ENCODE results near the gene AQP1.

AQP1 gene

DNA sequence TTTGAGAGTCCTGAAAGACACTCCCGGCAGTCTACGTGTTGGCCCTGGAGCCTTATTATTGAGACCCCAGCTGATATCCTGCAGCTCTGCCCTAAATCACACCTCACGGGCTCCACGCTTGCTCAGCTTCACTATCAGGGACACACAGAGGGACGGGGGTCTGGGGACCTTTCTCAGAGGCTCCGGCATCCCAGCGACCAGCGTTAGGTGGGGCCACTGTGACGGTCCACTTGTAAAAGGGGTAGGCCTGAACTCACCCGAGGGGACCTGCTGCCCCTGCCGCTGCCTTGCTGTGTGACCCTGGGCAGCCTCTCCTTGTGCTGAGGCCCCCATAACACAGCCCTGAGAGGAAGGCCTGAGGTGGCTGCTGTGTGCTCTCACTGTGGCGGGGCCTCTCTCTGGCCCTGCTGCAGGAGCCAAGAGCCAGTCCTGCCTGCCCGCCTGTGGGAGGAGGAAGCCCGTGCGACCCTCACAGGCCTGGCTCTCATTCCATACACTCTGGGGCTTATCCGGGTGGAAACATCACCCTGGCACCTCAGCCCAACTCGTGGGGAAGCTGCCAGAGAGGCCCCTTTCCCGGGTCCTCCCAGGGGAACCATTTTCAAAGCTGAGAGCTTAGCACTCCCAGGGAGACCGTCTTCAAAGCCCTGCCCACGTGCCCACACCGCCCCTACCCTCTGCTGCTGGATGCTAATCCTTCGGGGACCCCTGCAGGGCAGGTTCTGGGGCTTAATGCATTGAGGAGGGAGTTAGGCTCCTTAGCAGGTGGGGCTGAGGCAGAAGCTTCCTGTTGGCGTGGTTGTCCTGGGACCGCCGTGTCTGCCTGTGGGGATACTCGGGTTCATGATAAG is 21.7 kb downstream of the AQP1 start:
- in situ Hi-C loops (cut with MboI; ENCODE audit: low sequenced_read_pairs): no loop called here

DNA sequence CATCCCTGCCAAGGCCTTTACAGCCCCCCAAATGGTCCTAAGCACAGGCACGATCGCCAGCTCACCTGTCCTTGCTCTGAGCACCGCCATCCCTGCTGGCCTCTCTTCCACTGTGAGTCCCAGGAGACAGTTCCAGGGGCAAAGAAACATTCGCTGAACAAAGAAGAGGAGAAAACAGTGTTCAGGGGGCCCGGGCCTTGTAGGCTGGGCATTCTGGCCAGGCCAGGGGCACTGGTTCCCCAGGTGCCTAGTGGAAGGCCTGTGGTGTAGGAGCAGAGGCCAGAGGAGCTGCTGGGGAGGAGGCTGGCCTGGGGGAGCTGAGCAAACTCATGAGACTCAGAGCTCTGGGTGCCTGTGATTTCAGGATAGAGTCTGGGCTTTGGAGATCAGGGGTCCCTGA is 22.6 kb downstream of the AQP1 start:
- in situ Hi-C loops (cut with MboI; ENCODE audit: low sequenced_read_pairs): no loop called here

- in situ Hi-C loops (cut with MboI; ENCODE audit: low sequenced_read_pairs): no loop called here
Measured at GRCh38 chr7:30934732-30935568, 23.3 kb downstream of the AQP1 start.

DNA sequence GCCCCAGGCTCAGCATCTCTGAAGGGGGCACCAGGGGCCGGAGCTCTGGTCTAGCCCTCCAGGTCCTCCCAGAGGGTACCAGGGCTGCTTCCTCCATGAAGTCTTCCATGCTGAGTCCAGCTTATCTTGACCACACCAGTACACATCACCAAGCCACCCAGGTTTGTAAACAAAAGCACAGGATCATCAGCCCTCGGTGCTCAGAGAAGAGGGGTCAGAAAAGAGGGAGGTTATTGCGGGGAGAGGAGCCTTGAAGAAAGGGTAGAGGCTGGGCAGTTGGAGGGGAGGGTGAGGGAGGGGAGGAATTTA is 23.9 kb downstream of the AQP1 start:
- in situ Hi-C loops (cut with MboI; ENCODE audit: low sequenced_read_pairs): no loop called here

GRCh38 chr7:30936650-30937245 is 25.1 kb downstream of the AQP1 start:
- in situ Hi-C loops (cut with MboI; ENCODE audit: low sequenced_read_pairs): no loop called here

DNA sequence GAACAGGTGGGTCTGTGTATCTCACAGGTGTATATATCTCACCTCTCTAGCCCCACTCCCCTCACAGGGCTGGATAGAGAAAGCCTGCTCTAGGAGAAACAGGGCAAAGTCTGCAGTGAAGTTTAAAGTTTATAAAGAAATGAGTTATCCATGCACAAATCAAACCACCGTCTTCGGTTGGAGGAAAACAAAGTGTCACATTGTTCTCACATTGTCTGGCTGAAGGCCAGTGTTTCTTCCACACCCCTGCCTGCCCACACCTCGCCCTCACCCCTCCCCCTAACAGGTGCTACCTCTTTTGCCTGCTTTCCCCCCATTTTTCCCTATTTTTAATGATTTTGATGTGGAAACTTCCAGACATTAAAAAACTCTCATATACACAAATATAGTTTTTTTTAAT is 25.8 kb downstream of the AQP1 start:
- in situ Hi-C loops (cut with MboI; ENCODE audit: low sequenced_read_pairs): no loop called here

DNA sequence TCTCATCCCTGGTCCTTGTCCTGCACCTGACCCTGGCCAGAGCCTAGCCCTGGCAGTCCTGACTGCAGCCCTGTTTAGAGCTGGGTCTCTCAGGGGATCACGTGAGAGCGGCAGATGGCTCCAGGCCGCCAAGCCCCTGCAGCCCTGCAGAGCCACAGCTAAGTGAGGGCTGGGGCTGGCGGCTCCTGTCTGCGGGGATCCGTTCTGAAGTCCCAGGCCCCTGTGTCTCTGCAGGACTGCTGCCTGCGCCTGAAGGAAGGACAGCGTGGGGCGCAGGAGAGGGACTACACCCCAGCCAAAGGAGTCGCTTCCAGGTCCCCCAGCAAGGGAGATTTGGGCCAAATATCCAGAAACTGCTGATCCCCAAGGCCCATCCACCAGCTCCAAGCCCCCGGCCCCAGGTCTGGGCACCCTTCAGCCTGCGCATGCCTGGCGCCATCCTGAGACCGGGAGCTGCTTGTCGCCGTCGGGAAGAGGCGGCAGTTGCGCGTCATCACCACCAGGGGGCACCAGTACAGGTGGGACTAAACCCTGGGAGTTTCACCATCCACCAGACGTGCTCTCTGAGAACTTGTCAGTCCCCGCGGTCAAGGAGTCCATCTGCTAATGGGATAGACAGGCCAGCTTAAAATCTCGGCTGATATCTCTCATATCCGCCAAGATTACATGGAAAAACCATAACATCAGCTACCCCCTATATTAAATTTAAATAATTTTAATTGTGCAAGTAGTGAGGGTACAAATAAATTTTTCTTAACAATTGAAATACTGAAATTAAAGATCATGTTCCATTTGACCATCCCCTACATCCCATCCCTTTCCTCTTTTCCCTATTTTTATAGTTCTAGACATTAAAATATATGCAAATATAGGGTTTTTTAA is 27.0 kb downstream of the AQP1 start:
- in situ Hi-C loops (cut with MboI; ENCODE audit: low sequenced_read_pairs): no loop called here

DNA sequence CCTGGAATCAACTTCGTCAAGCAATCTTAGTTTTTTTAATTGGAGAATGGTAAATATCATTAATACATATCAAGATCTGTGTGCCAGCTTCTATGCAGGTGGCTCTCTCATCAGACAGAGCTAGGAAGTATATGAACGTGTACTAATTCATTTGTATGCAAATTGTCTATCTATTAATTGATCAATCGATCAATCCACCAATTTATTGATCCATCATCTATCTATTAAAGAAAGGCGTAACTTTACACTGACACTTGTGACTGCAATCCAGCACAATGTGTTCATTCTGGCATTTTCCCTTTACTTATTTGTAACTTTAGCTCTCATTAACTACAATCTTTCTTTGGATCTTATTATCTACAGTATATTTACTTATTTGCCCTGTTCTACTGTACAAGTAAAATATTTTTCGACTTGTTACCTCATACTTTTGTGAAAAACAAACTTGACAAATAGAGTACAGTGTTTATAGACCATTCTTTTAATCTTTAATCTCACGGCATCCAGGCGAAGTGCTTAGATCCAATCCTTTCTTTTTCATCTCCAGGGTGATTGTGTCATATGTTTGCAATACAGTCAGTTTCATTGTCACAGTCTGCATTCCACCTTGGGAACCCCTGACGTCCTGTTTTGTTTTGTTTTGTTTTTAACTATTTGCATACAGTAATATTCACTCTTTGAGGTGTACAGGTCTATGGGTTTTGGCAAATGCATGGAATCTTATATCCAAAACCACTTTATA is 30.1 kb downstream of the AQP1 start:
- in situ Hi-C loops (cut with MboI; ENCODE audit: low sequenced_read_pairs): no loop called here

- in situ Hi-C loops (cut with MboI; ENCODE audit: low sequenced_read_pairs): no loop called here
Measured at GRCh38 chr7:30950197-30950596, 38.5 kb downstream of the AQP1 start.

DNA sequence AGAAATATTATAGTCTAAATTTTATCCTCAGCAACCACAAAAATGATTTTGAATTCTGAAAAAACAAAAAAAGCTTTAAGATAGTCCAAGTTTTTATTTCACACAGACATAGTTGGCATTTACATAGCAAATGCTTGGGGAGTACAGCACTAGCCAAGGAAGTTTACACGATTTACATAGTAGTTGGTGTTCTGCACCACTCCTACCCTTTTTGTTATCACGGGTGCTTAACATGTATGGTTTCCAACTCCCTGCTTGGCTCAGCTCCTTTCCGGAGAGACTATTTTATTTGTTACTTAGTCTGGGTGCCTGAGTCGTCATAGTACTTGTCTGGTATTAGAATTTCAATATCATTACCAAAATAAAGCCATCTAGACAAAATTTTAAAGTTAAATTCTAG is 43.3 kb downstream of the AQP1 start:
- in situ Hi-C loops (cut with MboI; ENCODE audit: low sequenced_read_pairs): no loop called here

- in situ Hi-C loops (cut with MboI; ENCODE audit: low sequenced_read_pairs): no loop called here
Measured at GRCh38 chr7:30956704-30957103, 45.1 kb downstream of the AQP1 start.

DNA sequence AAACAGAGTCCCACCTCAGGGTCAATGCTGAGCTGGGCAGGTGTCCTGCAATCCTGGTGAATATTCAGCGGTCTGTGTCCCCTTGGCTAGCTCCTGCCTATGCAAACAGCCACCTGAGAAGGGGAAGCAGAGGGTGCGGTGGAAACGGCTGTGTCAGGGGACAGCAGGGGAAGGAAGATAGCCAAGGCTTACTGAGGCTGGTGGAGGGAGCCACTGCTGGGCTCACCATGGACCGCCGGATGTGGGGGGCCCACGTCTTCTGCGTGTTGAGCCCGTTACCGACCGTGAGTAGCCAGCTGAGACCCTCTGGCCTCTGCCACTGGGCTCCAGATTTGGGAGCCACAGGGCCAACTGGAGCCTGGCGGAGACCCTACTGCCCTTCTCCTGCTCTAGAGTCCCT is 52.2 kb downstream of the AQP1 start, which contains the start of gene GHRHR:
Gene GHRHR (plus strand): TSS at position 112 of the 400 bp plus-strand sequence. CDS start 116 bp downstream, at position 228.
- in situ Hi-C loops (cut with MboI; ENCODE audit: low sequenced_read_pairs): no loop called here

DNA sequence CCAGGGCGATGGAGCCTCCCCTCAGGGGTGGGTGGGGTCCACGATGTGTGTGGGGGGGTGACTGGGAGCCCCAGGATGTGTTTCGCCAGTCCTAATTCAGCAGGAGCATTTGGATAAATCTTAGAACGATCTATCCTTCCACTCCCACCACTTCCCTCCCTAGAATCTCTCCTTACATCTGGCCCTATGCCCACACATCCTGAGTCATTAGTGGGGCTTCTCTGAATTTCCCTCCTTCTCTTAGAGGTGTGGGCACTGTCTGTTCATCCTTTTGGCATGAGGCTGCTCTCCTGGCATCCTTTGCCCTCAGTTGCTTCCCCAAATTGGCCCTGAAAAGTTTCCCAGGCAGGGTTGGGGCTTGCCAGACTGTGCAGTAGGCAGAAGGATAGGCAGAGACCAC is 53.7 kb downstream of the AQP1 start:
- in situ Hi-C loops (cut with MboI; ENCODE audit: low sequenced_read_pairs): no loop called here

DNA sequence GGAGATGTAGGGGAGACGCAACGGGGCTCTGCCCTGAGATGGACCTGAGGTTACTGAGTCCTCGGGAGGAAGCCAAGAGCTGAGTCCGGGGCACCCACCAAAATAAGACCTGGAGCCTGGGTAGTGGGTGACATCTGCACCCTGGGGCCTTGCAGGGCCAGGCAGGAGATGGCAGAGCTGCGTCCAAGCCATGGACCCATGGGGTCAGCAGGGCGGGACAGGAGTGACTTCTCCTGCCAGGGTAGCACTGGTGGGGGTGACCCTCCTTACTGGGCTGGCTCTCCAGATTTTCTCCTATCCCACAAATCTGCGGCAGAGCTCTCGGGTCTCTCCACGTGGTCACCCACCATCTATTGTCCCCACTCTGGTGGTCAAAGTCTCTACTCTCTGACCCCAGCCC is 54.2 kb downstream of the AQP1 start:
- in situ Hi-C loops (cut with MboI; ENCODE audit: low sequenced_read_pairs): no loop called here

GRCh38 chr7:30968294-30968693 is 56.6 kb downstream of the AQP1 start:
- in situ Hi-C loops (cut with MboI; ENCODE audit: low sequenced_read_pairs): no loop called here

DNA sequence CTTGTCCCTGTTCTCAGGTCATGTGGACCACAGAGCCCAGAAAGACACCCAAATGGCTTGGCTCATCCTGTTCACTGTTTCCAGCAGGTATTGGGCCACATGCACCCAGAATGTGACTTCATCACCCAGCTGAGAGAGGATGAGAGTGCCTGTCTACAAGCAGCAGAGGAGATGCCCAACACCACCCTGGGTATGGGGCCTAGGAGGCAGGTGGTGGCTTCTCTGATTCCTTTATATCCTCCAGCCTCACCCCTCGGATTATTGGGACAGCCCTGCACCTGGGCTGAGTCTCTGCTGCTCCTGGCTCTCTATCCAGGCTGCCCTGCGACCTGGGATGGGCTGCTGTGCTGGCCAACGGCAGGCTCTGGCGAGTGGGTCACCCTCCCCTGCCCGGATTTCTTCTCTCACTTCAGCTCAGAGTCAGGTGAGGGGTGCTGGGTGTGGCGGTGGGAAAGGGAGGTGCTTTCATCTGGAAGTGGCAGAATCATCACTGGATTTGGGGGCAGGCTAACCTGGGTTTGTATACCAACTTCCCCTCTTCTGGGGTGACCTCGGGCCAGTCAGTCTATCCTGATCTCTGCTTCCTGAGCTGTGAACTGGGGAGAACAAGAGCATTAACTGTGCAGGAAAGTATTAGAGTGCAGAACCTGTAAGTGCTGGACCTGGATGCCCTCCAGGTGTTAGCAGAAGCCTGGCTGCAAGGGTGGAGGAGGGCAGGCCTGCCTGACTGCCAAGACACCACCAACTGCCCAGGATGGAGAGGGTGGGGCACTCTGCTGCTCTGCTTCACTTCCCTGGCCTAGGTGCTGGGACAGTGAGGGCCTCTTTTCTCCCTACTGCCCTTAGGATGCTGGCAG is 57.3 kb downstream of the AQP1 start:
- in situ Hi-C loops (cut with MboI; ENCODE audit: low sequenced_read_pairs): no loop called here

DNA sequence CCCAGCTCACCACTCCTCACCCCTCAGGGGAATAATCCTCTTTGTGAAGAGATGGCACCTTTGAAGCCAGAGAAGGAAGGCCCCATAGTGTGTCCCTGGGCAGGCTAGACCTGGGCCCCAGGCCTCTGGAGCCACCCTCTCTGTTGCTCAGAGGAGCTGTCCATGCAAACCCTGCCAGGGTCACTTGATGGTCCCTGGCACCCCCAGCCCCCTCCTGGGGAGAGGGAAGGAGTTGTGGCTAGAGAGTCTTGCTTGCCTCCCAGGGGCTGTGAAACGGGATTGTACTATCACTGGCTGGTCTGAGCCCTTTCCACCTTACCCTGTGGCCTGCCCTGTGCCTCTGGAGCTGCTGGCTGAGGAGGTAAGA is 57.9 kb downstream of the AQP1 start:
- in situ Hi-C loops (cut with MboI; ENCODE audit: low sequenced_read_pairs): no loop called here

- in situ Hi-C loops (cut with MboI; ENCODE audit: low sequenced_read_pairs): no loop called here
Measured at GRCh38 chr7:30970074-30970473, 58.4 kb downstream of the AQP1 start.

- in situ Hi-C loops (cut with MboI; ENCODE audit: low sequenced_read_pairs): no loop called here
Measured at GRCh38 chr7:30970594-30971094, 59.0 kb downstream of the AQP1 start.

Measured in HL-60/S4 treated with retinoic acid at 250 ng/mL for 4 days and 3 days (cell line).